NK-92 (cell line): ENCODE data around the gene SPDYE17.
"Not testable (repeated sequence)": the region's sequence is repeated elsewhere in the genome, so short reads cannot be mapped to it uniquely, and the experiment has no call there.

Source experiments
- DNase-seq: peaks from one replicate; lab custom pipeline; 2025; ENCODE audit not compliant: unreplicated experiment; lab: John Stamatoyannopoulos, UW

SPDYE17 gene

DNA sequence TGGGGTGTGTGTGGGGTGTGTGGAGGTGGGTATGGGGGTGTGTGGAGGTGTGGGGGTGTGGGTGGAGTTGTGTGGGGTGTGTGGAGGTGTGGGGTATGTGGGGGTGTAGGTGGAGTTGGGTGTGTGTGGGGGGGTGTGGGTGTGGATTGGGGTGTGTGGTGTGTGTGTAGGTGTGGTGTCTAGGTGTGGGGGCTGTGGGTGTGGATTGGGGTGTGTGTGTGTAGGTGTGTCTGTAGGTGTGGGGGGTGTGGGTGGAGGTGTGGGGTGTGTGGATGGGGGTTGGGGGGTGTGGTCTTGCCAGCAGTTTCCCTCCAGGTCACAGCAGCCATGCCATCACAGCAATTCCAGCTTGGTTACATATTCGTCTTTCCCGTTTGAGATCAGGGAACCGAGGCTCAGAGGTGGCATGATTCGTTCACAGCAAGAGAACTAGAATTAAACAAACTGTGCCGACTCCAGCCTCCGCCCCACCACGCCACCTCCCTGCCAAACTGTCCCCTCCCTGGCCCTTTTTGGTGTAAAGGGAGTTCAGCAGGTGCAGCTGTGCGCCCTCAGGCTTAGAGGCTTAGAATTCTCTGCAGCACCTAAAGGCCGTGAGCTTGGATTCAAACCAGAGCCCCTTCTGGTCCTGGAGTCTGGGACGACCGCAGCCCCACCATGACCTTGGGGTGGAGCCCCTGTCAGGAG, 33.3 kb downstream of the SPDYE17 start:
- DNase-seq: not testable (repeated sequence)

DNA sequence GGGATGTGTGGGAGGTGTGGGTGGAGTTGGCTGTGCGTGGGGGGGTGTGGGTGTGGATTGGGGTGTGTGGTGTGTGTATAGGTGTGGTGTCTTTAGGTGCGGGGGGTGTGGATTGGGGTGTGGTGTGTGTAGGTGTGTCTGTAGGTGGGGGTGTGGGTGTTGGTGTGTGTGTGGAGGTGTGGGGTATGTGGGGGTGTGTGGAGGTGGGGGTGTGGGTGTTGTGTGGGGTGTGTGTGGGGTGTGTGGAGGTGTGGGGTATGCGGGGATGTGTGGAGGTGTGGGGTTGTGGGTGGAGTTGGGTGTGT, 33.9 kb downstream of the SPDYE17 start:
- DNase-seq: no peak

DNA sequence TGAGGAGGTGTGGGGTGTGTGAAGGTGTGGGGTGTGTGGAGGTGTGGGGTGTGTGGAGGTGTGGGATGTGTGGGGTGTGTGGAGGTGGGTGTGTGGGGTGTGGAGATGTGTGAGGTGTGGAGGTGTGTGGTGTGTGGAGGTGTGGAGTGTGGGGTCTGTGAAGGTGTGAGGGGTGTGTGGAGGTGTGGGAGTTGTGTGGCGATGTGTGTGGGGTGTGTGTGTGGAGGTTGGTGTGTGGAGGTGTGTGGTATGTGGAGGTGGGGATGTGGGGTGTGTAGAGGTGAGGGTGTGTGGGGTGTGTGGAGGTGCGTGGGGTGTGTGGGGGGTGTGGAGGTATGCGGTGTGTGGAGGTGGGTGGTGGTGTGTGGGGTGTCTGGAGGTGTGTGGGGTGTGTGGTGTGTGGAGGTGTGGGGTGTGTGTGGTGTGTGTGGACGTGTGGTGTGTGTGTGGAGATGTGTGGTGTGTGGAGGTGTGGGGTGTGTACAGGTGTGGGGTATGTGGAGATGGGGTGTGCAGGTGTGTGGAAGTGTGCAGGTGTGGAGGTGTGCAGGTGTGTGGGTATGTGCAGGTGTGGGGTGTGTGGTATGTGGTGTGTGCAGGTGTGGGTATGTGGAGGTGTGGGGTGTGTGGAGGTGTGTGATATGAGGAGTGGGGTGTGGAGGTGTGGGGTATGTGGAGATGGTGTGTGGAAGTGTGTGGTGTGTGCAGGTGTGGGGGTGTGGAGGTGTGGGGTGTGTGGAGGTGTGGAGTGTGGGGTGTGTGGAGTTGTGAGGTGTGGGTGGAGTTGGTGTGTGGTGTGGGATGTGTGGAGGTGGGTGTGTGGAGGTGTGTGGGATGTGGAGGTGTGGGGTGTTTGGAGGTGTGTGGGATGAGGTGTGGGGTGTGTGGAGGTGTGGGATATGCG, 34.5 kb downstream of the SPDYE17 start:
- no peak for DNase-seq

DNA sequence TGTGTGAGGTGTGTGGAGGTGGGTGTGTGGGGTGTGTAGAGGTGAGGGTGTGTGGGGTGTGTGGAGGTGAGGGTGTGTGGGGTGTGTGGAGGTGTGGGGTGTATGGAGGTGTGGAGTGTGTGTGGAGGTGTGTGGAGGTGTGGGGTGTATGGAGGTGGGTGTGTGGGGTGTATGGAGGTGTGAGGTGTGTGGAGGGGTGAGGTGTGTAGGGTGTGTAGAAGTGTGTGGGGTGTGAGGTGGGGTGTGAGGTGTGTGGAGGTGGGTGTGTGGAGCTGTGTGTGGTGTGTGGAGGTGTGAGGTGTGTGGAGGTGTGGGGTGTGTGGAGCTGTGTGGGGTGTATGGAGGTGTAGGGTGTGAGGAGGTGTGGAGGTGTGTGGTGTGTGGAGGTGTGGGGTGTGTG, 35.2 kb downstream of the SPDYE17 start:
- DNase-seq: not testable (repeated sequence)

DNA sequence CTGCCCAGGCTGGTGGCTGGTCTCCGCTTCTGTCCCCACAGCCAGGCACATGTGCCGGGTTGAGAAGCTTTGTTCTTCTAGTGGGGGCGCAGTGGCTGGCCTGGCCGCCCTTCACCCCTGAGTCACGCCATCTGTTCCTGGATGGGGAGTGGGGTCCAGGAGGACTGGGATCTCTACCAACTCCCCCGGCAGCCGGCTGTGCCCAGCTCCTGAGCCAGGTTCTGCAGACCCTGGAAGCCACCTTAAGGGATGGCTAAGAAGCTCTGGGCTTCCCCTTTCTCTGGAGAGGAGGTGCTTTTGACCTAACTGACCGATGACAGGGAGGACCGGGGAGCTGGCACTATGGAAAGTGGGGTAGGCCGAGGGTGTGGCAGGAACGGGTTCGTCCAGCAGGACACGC, 37.9 kb downstream of the SPDYE17 start:
- not testable (repeated sequence) for DNase-seq

DNA sequence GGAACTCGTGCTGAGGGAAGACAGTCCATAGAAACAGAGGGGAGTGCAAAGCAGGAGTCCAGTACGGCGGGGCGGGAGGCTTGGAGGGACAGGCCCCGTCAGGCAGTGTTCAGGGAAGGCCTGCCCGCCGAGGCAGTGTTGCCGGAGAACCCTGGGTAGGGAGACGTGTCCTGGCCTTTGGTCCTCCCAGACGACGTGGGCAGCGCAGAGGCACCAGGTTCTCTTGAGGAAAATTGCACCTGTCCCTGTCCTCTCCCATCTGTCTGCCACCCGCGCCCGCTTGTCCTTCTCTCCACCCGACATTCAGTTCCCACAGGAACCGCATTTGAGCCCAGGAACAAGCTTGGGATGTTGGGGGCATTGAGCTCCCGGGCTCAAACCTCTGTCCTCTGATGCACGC, 38.3 kb downstream of the SPDYE17 start:
- DNase-seq: not testable (repeated sequence)

DNA sequence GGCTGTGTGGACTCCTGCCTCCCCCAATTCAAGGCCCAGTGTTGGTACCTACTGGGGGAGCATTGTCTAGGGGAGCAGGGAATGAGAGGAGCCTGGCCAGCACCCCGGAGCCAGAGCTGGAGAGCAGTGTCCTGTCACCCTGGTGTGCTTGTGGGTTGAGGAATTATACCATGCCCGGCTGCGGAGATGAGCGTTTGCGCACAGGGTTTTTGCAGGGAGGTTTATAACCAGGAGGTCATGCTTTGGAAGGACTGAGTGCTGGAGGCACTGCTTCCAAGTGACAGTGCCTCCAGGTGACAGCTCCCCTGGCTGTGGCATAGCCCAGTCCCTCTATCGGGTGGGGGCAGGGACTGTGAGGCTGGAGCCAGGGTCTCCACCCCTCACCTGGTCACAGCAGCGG, 39.3 kb downstream of the SPDYE17 start:
- DNase-seq: not testable (repeated sequence)

DNA sequence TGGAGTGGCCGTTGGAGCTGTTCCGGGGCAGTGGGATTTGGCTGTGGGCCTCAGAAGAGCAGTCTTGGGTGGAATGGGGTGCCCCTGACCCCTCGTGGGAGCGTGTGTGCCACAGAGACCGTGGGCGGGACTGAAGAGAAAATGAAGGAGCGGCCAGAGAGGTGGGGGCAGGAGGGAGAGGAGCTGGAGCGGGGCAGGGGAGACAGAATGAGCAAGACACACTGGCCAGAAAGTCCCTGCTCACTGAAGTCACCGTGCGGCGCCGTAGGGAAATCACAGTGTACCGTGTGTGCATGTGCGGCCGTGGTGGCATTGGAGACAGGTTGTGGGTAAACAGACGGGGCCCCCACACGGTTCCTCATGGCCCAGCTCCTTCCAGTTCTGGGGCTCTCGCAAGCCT, 40.0 kb downstream of the SPDYE17 start:
- not testable (repeated sequence) for DNase-seq

DNA sequence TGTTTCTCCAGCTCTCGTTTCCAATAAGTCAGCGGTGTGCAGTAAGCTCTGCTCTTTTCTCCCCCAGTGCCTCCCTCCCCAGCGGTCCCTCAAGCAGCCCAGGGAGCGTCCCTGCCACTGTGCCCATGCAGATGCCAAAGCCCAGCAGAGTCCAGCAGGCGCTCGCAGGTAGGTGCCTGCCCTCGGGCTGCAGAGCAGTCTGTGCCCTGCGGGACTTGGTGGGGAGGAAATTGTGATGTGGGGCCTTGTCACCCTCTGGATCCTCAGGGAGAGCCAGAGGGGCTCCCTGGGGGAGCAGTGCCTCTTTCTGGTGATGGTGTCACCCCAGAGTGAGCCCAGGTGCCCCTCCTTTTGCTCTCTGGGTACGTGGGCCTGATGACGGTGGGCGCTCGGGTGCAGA, 42.0 kb downstream of the SPDYE17 start:
- not testable (repeated sequence) for DNase-seq

DNA sequence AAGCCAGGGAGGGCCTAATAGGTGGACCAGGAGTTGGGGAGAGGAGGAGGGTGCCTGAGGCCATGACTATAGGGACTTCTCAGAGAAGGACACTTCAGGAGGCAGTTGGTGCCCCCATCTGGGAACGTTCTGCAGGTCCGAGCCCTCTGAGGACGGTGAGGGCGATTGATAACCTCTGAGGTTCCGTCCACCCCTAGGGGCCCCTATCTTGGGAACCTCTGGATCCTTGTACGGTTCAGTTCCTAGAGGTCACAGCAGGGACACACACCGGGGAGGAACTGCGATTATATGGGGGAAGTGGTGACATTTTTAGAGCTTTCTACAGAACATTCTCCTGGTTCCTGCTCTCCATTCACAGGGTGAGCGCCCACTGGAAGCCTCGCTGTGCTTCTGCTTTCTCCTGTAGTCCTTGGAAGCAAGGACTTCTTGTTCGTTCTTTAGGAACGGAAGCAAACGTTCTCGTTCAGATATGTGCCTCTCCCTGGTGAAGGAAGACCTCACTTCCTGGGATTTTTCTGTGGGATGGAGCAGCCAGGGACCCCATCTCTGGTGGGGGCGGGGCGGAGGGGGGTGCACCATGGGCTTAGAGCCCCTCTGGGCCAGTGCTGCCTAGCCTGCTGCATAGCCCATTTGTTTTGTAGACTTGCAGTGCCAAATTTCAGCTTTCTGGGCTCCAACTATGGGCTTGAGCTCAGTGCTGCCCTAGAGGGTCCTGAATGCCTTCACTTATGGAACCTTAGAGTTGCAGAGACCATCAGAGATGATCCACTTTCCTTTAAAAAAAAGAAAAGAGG, 46.0 kb downstream of the SPDYE17 start:
- not testable (repeated sequence) for DNase-seq

DNA sequence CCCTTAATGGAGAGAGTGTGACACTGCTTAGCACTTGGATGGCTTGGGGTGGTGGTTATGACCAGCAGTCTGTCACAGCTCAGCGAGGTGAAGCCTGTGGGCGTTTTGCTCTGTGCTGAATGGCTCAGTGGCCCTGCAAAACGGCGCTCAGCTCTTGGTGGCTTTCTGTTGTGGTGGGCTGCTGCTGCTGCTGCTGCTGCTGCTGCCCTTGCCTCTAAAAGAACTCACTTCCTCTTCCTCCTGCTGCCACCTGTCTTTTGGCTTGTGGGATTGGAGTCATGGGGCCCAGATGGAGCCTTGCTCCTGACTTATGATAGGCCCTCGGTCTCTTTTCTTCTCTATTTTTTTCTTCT, 47.4 kb downstream of the SPDYE17 start:
- not testable (repeated sequence) for DNase-seq

DNA sequence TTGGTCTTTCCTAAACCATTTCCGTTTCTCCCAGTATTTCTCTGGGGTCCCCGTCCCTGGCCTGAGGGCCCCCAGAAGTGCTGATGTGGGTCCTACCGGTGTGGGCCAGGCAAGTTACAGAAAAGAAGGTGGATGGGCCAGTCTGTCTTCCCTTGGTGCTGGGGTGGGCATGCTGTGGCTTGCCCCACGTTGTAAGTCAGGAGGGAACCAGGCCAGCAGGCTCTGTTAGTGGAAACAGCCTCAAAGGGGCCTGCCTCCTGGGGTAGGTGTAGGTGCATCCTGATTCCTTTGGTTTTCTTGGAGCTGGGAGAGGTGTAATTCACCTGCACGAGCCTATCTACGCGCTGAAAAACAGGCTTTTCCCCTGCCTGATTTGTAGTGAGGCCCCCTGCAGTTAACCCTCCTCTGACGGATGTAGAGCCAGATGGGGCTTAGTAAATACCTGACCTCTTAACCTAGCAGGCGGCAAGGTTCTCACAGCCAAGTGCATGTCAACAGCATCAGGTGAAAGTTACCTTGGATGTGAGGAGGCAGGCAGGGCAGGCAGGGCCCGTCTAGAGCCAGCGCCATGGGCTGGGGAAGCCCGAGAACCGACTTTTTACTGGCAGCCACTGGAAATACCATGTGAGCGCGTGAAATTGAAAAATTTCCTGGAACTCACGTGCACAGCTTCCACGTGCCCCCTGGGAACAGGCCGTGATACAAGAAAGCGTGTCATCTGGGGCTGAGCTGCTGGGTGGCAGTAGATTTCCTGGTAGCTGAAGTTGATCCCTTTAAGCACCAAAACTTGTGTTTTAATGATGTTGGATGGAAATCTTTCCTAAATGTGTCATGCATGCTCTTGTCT, 48.0 kb downstream of the SPDYE17 start:
- DNase-seq: not testable (repeated sequence)

DNA sequence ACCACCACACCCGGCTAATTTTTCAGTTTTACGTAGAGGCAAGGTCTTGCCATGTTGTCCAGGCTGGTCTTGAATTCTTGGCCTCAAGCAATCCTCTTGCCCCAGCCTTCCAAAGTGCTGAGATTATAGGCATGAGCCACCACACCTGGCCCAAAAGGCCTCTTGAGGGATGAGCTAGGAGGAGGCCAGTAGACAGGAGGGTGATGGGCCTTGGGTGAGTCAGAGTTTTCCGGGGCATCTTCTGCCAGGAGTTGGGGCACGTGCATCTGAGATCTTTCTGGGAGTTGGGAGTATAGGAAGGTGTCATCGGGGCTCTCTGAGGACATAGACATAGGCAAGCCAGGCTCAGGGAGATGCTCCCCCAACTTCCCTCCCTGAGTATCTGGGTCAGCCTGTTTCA, 48.8 kb downstream of the SPDYE17 start:
- DNase-seq: not testable (repeated sequence)

DNA sequence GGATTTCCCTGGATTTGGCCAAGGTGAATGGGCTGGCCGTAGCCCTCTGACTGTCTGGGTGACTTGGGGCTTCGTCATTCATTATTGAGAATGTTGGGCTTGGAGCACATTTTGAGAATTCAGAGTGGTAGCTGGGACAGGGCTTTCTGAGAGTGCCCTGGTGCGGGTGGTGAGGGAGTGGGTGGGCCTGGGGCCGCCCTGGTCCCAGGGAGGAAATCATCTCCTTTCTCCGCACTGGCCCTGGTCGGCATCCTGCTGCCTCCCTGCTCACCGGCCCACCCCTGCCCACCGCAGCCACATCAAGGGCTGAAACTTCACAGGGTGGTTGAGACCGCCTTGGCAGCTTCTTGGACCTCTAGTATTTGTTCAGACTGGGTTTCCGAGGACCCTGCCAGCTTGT, 49.7 kb downstream of the SPDYE17 start:
- DNase-seq: not testable (repeated sequence)

DNA sequence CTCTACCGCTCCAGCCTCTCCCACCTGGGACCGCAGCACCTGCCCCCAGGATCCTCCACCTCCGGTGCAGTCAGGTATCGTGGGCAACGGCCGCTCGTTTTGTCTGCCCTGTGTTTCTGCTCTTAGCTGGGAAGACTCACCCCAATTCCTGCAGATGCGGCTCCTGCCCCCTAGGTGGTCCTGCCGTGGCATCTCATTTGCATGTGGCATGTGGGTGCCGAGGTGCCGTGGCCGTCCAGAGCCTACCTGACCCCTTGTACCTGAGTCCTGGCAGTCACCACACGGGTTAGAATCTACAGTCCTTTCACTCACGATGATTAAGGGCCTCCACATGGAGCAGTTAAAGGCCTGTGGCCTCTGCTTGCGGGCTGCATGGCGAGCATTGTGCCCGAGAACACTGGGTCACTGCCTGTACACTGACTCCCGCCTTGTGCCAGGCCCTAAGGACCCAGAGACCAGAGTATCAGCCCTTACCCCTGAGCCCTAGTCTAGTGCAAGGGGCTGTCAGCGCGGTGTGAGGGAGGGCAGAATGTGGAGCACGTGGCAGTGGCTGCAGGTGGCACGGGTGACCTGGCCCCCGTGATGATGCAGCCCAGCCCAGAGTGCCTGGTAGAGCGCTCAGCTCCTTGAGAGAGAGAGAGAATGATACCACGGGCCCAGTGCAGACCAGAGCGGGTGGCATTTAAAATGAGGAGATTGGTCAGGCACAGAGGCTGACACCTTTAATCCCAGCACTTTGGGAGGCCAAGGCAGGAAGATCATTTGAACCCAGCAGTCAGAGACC, 50.8 kb downstream of the SPDYE17 start:
- DNase-seq: not testable (repeated sequence)

DNA sequence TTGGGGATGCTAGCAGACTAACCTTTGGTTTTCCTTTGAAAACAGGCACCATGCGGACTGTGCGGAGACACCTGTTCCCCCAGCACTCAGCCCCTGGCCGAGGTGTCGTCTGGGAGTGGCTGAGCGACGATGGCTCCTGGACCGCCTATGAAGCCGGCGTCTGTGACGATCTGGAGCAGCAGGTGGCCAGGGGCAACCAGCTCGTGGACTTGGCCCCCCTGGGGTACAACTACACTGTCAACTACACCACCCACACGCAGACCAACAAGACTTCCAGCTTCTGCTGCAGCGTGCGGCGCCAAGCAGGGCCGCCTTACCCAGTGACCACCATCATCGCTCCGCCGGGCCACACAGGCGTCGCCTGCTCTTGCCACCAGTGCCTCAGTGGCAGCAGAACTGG, 51.6 kb downstream of the SPDYE17 start:
- not testable (repeated sequence) for DNase-seq

DNA sequence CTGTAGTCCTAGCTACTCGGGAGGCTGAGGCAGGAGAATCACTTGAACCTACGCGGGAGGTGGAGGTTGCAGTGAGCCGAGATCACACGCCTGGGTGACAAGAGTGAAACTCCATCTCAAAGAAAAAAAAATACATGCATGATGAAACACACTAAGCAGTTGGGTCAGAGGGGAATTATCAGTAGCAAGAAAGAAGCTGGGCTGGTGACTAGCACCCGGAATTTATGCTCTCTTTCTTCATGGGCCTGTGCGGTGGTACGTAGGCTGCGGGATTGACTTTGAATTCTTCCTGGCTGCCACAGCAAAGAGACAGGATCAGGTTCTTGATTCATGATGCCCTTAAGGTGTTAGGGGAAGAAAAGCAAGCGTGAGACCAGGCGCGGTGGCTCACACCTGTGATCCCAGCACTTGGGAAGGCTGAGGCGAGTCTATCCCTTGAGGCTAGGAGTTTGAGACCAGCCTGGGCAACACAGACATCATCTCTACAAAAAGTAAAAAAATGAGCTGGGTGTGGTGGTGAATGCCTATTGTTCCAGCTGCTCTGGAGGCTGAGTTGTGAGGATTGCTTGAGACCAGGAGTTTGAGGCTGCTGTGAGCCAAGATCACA, 54.3 kb downstream of the SPDYE17 start:
- DNase-seq: not testable (repeated sequence)

DNA sequence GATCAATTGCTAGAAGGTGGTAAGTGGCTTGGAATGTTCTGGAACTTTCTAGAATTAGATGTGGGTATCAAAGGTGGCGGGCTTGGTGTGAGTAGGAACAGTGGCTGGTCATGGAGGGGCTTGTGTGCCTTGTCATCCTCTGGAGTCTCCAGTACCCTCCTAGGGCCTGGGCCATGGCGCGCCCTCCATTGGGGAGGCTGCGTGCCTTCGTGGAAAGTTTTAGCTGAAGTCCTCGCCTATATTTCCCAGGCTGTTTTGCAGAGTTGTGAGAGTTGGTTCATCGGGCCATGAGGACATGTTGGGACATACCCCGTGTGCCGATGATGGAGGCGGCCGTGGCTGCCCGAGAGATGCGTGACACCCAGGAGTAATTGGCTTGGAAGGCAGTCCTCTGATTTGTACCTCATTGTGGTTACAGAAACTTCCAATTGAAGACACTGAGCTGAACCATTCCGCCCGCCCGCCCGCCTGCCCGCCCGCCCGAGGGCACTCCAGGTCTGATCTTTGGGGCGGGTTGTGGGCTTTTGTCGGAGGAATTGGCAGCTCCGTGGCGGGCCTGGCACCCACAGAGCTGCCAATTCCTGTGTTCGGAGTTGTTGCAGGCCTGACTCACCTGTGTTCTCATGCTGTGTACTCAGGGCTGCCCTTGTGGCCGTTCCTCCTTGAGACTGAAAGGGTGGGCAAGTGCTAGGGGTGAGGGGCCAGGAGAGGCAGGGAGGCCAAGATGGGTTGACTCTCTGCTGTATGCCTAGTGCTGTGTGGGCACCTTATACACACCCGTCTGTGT, 57.2 kb downstream of the SPDYE17 start:
- not testable (repeated sequence) for DNase-seq

DNA sequence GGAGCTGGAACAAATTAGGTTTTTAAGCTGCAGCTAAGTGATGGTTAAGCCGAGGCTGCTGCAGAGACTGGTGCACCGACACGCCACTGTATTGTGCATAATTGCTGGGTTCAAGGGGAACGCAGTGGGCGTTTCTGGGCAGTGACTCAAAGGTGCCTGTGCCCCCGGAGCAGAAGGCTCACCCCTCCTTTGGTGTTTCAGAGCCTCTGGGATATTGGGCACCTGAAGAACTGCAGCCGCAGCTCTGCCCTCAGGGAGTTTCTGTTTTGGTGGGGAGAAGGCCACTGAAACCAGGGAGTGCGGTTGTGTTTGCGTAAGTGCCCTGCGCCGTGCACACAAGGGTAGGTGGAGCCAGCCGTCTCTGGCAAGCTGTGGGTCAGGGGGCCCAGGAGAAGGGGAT, 57.8 kb downstream of the SPDYE17 start:
- not testable (repeated sequence) for DNase-seq
